ENCODE data around the gene FAM204A.

- no peak for TF ChIP-seq GLIS3 (CRISPR knock-in tag; IDR thresholded peaks at IDR 0.05)
- no peak for TF ChIP-seq ARNTL (CRISPR knock-in tag; IDR thresholded peaks at IDR 0.05; ENCODE audit: borderline replicate concordance, low read depth)
- no peak for TF ChIP-seq PPARA (CRISPR knock-in tag; IDR thresholded peaks at IDR 0.05; ENCODE audit: borderline replicate concordance)
- no peak for TF ChIP-seq OSR1 (CRISPR knock-in tag; IDR thresholded peaks at IDR 0.05)
Measured at GRCh38 chr10:118307859-118308258, 34.3 kb downstream of the FAM204A start.
